Activated CD8-positive, alpha-beta memory T cell treated with anti-CD3 and anti-CD28 coated beads, Interleukin-2, amount 50 U/mL, for 1 hour (primary cell): Measurements from ENCODE around the gene GNAQ.

Experiments used
- DNase-seq: peaks from one replicate; pipeline ENCODE4 v3.0.0-alpha.2; 2020; ENCODE audit errors: extremely low read depth

The GNAQ gene

DNA sequence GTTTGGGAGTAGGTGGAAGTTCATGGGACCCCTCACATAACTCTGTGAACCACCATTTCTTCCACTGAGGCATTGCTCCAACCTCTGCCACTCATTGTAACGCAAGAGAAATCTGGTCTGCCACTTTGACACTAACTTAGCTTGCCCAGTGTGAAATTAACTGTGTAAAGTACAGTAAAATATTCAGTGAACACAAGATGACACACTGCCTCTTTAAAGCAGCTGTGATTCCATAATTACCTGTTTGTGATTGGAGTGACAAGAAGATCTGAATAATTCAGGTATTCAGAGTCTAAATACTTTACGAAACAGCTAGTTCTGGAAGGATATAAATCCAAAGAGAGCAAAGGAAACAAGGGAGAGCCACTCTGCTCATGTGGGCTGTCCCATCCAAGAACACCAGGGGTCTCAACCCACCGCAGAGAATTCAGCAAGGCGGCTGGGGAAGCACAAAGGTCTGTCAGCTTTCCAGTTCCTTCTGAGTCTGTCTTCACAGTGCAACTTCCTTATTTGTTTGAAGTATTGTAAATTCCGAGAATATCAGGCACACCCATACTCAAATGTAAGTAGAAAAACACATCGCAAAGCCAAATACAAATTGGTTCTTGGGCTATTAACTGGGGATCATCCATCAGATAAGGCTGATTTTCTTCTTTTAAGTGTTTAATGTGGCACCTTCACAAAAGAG lies 86.9 kb downstream of the GNAQ start:
- DNase-seq: peak; percentile 4

- DNase-seq: no peak
Observed at GRCh38 chr9:77943057-77943456, 88.6 kb downstream of the GNAQ start.

- no peak for DNase-seq
Observed at GRCh38 chr9:77939149-77939668, 92.4 kb downstream of the GNAQ start.

DNA sequence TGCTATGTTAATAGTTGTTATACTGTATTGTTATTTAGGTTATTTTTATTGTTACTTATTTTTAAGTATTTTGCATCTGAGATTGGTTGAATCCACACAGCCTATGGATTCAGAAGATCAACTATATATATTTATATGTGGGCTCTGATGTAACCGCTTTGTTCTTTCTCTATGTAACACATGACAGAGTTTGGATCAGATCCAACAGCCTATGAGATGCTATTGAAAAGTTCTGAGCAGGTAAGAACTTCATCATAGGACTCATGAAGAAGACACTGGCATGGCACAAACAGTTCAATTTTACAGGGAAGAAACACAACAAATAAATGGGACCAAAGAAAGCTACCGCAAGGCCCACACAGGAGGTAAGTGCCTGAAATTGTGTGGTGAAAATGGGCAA lies 93.4 kb downstream of the GNAQ start:
- no peak for DNase-seq

- no peak for DNase-seq
Observed at GRCh38 chr9:77935974-77936373, 95.6 kb downstream of the GNAQ start.

DNA sequence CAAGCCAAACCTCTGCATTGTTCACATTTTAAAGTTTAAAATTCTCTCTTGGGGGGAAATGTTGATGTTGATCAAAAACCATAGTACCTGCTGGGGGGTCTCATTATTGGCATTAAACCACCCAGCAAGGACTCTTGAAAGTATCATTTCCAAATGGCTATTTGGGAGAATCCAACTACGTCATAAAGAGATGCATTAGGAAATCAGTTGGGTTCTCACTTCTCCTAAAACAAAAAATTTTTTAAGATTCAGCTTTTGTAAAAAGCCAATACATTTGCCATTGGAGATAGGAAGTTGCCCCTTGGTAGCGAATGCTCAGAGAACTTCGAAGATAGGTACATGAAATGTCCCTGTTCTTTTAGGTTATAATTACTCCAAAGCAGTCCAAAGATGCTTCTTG lies 96.4 kb downstream of the GNAQ start:
- no peak for DNase-seq

- DNase-seq: no peak
Observed at GRCh38 chr9:77933976-77934375, 97.6 kb downstream of the GNAQ start.

DNA sequence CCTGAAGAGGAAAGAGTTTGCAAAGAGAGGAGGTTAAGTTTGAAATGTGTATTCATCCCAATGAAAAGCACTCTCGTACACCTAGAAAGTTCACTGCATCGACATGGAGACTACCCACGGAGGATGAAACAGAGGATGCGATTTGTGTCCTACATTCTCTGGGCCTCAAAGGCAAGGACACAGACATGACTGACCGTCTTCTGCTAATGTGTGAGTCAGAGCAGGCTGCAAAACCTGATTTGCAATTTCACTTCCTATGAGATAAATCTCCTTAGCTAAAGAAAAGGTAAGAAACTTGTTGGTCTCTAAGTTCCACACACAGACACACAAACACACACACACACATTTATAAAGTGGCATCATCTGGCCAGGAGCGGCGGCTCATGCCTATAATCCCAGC lies 98.6 kb downstream of the GNAQ start:
- no peak for DNase-seq

- no peak for DNase-seq
Observed at GRCh38 chr9:77929942-77930341, 101.7 kb downstream of the GNAQ start.

DNA sequence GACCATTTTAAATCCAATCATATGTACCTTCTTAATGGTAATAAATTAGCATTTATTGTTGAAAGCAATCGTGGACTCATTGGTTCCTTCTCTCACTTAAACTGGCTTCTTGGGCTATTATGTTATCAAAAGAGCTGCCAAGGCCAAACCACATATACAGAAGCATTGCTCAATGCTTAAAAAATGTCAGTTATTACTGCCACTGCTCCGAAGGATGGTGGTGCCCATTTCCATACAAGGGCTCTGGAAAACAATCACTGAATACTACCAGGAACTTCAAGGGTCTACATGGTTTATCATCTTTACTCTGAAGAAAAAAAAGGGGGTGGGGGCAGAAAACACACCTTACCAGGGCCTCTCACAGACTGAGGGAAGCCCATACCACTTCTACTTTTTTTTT lies 104.3 kb downstream of the GNAQ start:
- DNase-seq: no peak

- DNase-seq: no peak
Observed at GRCh38 chr9:77926371-77926878, 105.2 kb downstream of the GNAQ start.

- DNase-seq: no peak
Observed at GRCh38 chr9:77922591-77922990, 109.0 kb downstream of the GNAQ start.

DNA sequence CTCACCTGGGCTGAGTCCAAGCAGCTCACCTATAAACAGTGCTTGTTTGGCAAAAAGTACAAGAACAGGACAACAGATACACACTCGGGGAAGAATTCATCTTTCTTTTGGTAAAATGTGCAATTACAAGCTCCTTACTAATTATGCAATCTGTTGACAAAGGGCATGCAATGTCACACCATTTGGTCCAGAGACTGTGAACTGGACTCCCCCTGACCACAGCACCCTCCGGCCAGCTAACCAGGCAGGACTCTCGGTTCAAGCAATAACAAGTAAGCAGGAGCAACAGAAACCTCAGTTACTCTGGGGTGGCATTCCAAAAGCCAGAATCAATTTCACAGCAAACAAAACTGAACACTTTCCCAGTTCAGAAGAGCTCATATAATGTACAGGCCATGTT lies 113.8 kb downstream of the GNAQ start:
- DNase-seq: no peak

GRCh38 chr9:77916820-77917219 lies 114.8 kb downstream of the GNAQ start:
- DNase-seq: no peak

DNA sequence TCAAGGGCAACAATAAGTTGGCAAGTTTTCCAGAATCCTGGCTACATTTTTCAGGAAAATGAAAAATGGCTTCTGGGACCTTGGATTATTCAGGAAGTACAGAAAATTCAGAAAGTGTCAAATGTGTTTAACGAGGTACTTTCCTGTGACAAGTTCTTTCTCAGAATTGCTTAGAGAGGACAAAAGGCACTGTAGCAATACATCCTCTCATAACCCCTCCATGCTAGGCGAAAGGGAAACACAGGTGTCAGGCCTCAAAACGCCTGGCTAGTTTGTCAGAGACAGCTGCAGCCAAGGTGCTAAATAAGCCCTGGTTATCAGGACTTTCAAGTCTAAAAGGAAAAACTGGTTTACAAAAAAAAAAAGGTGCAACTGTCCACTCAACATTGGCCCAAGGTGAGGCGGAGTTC lies 115.2 kb downstream of the GNAQ start:
- no peak for DNase-seq

GRCh38 chr9:77915744-77916143 lies 115.9 kb downstream of the GNAQ start:
- DNase-seq: no peak

- DNase-seq: no peak
Observed at GRCh38 chr9:77912895-77913693, 118.5 kb downstream of the GNAQ start.

GRCh38 chr9:77911928-77912327 lies 119.7 kb downstream of the GNAQ start:
- no peak for DNase-seq

GRCh38 chr9:77910194-77910621 lies 121.4 kb downstream of the GNAQ start:
- no peak for DNase-seq

DNA sequence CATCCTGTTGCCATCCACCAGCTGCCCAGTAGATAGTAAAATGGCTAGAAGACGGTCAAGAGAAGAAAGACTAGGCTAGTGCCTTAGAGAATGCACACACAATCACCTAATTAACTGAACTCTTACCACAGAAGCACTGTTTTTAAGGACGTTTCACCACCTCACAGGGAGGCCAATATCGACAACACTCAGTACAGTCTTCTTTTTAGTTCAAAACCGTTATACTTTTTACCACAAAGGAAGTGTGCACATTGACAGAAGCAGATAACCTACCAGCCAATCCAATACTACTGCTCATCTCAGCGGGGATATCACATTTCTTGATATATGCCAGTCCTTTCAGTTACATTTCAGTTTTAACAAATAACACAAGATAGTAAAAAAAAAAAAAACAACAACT lies 122.3 kb downstream of the GNAQ start:
- no peak for DNase-seq

DNA sequence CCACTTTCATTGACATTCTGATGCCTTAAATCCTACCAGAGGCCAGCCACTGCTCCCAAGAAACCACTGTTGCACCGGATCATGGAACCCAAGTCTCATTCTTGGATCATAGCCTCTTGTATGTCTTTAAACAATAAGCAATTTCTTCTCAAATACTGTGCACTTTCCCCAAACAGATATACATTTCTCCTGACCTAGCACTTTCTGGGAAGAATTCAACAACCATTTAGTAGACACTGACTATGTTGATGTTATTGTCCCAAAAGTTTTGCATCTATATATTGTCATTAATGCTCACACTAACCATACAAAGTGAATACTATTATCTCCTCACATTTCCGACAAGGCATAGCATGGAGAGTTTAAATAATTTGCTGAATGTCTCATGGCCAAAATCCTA lies 123.3 kb downstream of the GNAQ start:
- no peak for DNase-seq

GRCh38 chr9:77907585-77907984 lies 124.0 kb downstream of the GNAQ start:
- no peak for DNase-seq

DNA sequence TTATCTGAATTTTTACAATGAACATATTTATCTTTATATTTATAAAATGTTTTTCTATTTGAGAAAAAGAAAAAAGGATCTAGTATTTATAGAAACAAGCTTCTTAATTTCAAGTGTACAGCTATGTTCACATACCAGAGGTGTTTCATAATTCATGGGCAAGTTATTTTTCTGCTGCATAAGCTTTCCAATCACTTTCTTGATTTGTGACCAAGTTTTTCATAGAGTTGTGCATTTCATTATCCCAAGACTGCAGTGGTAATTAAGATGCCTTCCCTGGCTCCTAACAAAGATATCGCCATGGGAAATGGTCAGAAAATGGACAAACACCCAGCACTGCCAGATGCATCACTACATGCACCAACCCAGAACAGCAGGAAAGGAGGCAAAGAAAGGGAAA lies 124.6 kb downstream of the GNAQ start:
- no peak for DNase-seq
